ENCODE data around the gene NAP1L4.

DNA sequence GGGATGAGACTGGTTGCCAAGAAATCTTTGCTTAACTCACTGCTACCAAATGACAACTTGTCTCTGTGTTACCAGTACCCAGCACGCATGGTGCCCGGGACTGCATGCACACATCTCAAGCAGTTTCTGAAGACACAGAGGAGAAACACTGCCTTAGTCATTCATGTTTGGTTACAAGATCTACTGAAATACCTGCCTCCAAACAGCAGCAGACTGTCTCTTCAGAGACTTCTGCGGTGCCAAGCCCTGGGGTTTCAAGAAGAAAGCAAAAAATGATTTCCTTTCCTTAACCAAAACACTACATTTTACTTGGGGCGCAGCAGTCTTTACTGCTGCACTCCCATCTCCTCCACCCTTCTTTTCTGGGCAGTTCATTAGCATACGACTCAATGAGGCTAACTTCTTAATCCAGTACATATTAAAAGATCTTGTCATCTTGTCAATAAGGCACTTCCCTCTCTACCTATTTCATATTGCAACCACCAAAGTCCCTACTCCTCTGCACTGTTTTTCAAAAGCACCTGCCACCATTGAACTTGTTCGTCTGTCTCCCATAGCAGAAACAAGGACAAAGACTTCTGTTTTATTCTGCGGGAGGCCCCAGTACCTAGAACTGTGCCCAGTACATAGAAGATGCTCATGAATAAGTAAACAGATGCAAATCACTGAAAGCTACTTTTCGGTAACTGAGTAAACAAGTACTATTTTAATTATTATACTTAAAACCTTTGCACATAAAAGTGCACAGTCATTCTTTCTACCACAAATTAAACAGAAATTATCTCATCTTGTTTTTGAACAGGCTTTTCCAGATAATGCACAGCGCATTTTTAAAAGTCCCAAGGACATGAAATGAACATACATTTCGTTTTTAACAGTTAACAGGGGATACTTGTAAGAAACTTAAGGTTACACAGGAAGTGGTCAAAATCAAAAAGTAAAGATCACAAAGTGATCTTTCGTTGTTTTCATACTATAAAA is 4.0 kb downstream of the NAP1L4 start:
- TF ChIP-seq, protein P1, sequence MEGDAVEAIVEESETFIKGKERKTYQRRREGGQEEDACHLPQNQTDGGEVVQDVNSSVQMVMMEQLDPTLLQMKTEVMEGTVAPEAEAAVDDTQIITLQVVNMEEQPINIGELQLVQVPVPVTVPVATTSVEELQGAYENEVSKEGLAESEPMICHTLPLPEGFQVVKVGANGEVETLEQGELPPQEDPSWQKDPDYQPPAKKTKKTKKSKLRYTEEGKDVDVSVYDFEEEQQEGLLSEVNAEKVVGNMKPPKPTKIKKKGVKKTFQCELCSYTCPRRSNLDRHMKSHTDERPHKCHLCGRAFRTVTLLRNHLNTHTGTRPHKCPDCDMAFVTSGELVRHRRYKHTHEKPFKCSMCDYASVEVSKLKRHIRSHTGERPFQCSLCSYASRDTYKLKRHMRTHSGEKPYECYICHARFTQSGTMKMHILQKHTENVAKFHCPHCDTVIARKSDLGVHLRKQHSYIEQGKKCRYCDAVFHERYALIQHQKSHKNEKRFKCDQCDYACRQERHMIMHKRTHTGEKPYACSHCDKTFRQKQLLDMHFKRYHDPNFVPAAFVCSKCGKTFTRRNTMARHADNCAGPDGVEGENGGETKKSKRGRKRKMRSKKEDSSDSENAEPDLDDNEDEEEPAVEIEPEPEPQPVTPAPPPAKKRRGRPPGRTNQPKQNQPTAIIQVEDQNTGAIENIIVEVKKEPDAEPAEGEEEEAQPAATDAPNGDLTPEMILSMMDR (IDR thresholded peaks at IDR 0.05; ENCODE audit: low read depth, low read length), result no peak
- TF ChIP-seq, protein P2, sequence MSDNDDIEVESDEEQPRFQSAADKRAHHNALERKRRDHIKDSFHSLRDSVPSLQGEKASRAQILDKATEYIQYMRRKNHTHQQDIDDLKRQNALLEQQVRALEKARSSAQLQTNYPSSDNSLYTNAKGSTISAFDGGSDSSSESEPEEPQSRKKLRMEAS (IDR thresholded peaks at IDR 0.05; ENCODE audit: low read depth, low read length), result no peak
- no peak for TF ChIP-seq MYC (IDR thresholded peaks at IDR 0.05; ENCODE audit: low read depth, low read length)
- TF ChIP-seq POLR2A (IDR thresholded peaks at IDR 0.05; ENCODE audit: extremely low read depth, insufficient read length), result no peak
